ENCODE data around the gene ADAMTS19. TPM values are rescaled to one million over a fixed set of nuclear protein-coding genes. Genes with fewer than 3 reads are reported as not detected.
"Not testable (repeated sequence)": the region's sequence is repeated elsewhere in the genome, so short reads cannot be mapped to it uniquely, and the experiment has no call there.

Gene ADAMTS19
- total RNA-seq (ENCODE audit: insufficient read depth, low replicate concordance), result 40.4 TPM

- peak; percentile 69 for DNase-seq (ENCODE audit: low spot score)
These were observed at the start of gene ADAMTS19 for GRCh38 chr5:129459777-129460671. Gene ADAMTS19 (plus strand): TSS chr5:129460298. CDS start chr5:129460392, 94 bp downstream.

- DNase-seq (ENCODE audit: low spot score), result no peak
These were observed 49.6 kb upstream of the ADAMTS19 start for GRCh38 chr5:129410488-129410887.

- peak; percentile 88 for DNase-seq (ENCODE audit: low spot score)
These were observed 47.4 kb upstream of the ADAMTS19 start for GRCh38 chr5:129412721-129413120.

- DNase-seq (ENCODE audit: low spot score), result no peak
These were observed 46.5 kb upstream of the ADAMTS19 start for GRCh38 chr5:129413570-129413969.

GRCh38 chr5:129419292-129419691 lies 40.8 kb upstream of the ADAMTS19 start:
- no peak for DNase-seq (ENCODE audit: low spot score)

GRCh38 chr5:129425031-129425430 lies 35.1 kb upstream of the ADAMTS19 start:
- DNase-seq (ENCODE audit: low spot score), result no peak

- peak; percentile 97 for DNase-seq (ENCODE audit: low spot score)
These were observed 34.0 kb upstream of the ADAMTS19 start for GRCh38 chr5:129426071-129426470.

- DNase-seq (ENCODE audit: low spot score), result not testable (repeated sequence)
These were observed 31.5 kb upstream of the ADAMTS19 start for GRCh38 chr5:129428636-129429035.

- DNase-seq (ENCODE audit: low spot score), result no peak
These were observed 28.7 kb upstream of the ADAMTS19 start for GRCh38 chr5:129431406-129431805.

GRCh38 chr5:129438322-129438721 lies 21.8 kb upstream of the ADAMTS19 start:
- DNase-seq (ENCODE audit: low spot score), result no peak

- DNase-seq (ENCODE audit: low spot score), result no peak
These were observed 19.7 kb upstream of the ADAMTS19 start for GRCh38 chr5:129440424-129440823.

- no peak for DNase-seq (ENCODE audit: low spot score)
These were observed 19.0 kb upstream of the ADAMTS19 start for GRCh38 chr5:129441096-129441495.

- DNase-seq (ENCODE audit: low spot score), result no peak
These were observed 14.7 kb upstream of the ADAMTS19 start for GRCh38 chr5:129445379-129445778.

GRCh38 chr5:129447968-129448367 lies 12.1 kb upstream of the ADAMTS19 start:
- DNase-seq (ENCODE audit: low spot score), result no peak

GRCh38 chr5:129448654-129449053 lies 11.4 kb upstream of the ADAMTS19 start:
- no peak for DNase-seq (ENCODE audit: low spot score)

GRCh38 chr5:129454461-129454860 lies 5.6 kb upstream of the ADAMTS19 start:
- no peak for DNase-seq (ENCODE audit: low spot score)

- no peak for DNase-seq (ENCODE audit: low spot score)
These were observed 685 bp upstream of the ADAMTS19 start for GRCh38 chr5:129459450-129459776.

GRCh38 chr5:129460672-129460935 lies 506 bp downstream of the ADAMTS19 start:
- DNase-seq (ENCODE audit: low spot score), result no peak

- DNase-seq (ENCODE audit: low spot score), result peak; percentile 46
These were observed 1.0 kb downstream of the ADAMTS19 start for GRCh38 chr5:129460936-129461710.

- no peak for DNase-seq (ENCODE audit: low spot score)
These were observed 1.7 kb downstream of the ADAMTS19 start for GRCh38 chr5:129461711-129462332.

GRCh38 chr5:129465776-129466344 lies 5.8 kb downstream of the ADAMTS19 start:
- DNase-seq (ENCODE audit: low spot score), result no peak

GRCh38 chr5:129474544-129474943 lies 14.4 kb downstream of the ADAMTS19 start:
- DNase-seq (ENCODE audit: low spot score), result no peak
